HEK293T (cell line): ENCODE results near the gene KRTAP3-2.

Source experiments
- FOXK2 ChIP-seq: fragments of 450-650 bp; IDR thresholded peaks from 2 replicates; pipeline ENCODE4 v1.6.1; 2016; ENCODE audit warnings: mild to moderate bottlenecking
- FOXM1 ChIP-seq: fragments of 450-650 bp; IDR thresholded peaks from 2 replicates; pipeline ENCODE4 v1.6.1; 2017; ENCODE audit warnings: mild to moderate bottlenecking, borderline replicate concordance
- LEF1 ChIP-seq: fragments of 450-650 bp; IDR thresholded peaks from 2 replicates; pipeline ENCODE4 v1.6.1; 2017; ENCODE audit warnings: mild to moderate bottlenecking, borderline replicate concordance
- NFRKB ChIP-seq: fragments of 450-650 bp; IDR thresholded peaks from 2 replicates; pipeline ENCODE4 v1.6.1; 2016; ENCODE audit warnings: mild to moderate bottlenecking, moderate library complexity
- SP1 ChIP-seq: fragments of 450-650 bp; IDR thresholded peaks from 2 replicates; pipeline ENCODE4 v1.6.1; 2017
- ZNF384 ChIP-seq: fragments of 450-650 bp; IDR thresholded peaks from 2 replicates; pipeline ENCODE4 v1.6.1; 2016

DNA sequence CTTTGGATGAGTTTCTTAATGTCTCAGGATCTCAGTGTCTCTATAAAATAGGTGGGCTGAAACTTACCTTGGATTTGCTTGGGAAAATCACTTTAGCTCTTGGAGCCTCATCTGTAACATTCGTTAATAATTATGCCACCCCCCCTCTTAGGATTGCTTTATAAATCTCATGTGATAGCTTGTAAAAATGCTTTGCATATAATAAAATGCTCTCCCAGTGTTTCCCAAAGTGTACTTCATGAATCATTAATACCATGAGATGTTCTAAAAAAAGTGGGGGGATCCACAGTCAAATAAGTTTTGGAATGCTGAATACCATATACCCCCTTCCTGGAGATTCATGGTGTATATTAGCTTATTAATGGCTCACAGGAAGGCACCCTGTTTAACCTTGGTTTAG is 38.1 kb downstream of the KRTAP3-2 start:
- TF ChIP-seq NFRKB = no peak
- TF ChIP-seq FOXK2 = no peak
- TF ChIP-seq ZNF384 = no peak
- TF ChIP-seq SP1 = no peak
- no peak for TF ChIP-seq FOXM1
- no peak for TF ChIP-seq LEF1
